PC-9 (cell line): ENCODE measurements around the gene ONECUT2. TPM values are rescaled to one million over a fixed set of nuclear protein-coding genes. Genes with fewer than 3 reads are reported as not detected.

ENCODE experiments used
- BruUV-seq: library from RNA; stranded (reverse); fragments of 400-500 nt; replicated peaks from 2 replicates; lab custom pipeline; 2021; lab: Mats Ljungman, UMichigan
- CTCF ChIA-PET: fragments of 300-600 bp; sonication (Branson Sonifier 250); formaldehyde crosslinking; loops from one replicate; lab custom pipeline; 2022; ENCODE audit warnings: antibody characterized with exemption; lab: Charles Lee
- POLR2A ChIA-PET: fragments of 300-600 bp; sonication (Branson Sonifier 250); formaldehyde crosslinking; loops from one replicate; lab custom pipeline; 2022; ENCODE audit warnings: antibody characterized with exemption; ENCODE audit not compliant: unreplicated experiment; lab: Charles Lee
- DNase-seq, 2 experiments: peaks; one replicate each; pipeline versions ENCODE4 v3.0.0 to v3.0.0-alpha.2; 2015 to 2022; ENCODE audit warnings: mixed read lengths in 1 of 2
- H2AFZ ChIP-seq: fragments of 200-600 bp; sonication (generic); 2 replicates; pipeline ENCODE4 v1.8.1; 2017; ENCODE audit warnings: antibody characterized with exemption
- H3F3A ChIP-seq: fragments of 200-600 bp; sonication (generic); 2 replicates; pipeline ENCODE4 v1.8.1; 2017; ENCODE audit warnings: antibody characterized with exemption, mild to moderate bottlenecking, low read depth; ENCODE audit not compliant: insufficient read depth
- H3K27ac ChIP-seq: fragments of 200-600 bp; sonication (generic); 2 replicates; pipeline ENCODE4 v1.6.1; 2016; ENCODE audit warnings: mixed run types
- H3K27me3 ChIP-seq: fragments of 200-600 bp; sonication (generic); 2 replicates; pipeline ENCODE4 v1.6.1; 2016; ENCODE audit warnings: low read depth, mixed run types; ENCODE audit not compliant: insufficient read depth
- H3K36me3 ChIP-seq: fragments of 200-600 bp; sonication (generic); 2 replicates; pipeline ENCODE4 v1.6.1; 2016; ENCODE audit warnings: low read depth, mixed run types
- H3K4me1 ChIP-seq: fragments of 200-600 bp; sonication (generic); replicated peaks from 2 replicates; pipeline ENCODE4 v1.6.1; 2016; ENCODE audit warnings: mixed run types; ENCODE audit not compliant: insufficient read depth
- H3K4me2 ChIP-seq: fragments of 200-600 bp; sonication (generic); 2 replicates; pipeline ENCODE4 v1.6.1; 2017; ENCODE audit warnings: mixed run types
- H3K4me3 ChIP-seq: fragments of 200-600 bp; sonication (generic); 2 replicates; pipeline ENCODE4 v1.6.1; 2016; ENCODE audit warnings: mixed run types
- H3K79me2 ChIP-seq: fragments of 200-600 bp; sonication (generic); 2 replicates; pipeline ENCODE4 v1.6.1; 2017; ENCODE audit warnings: low read depth, mixed run types
- H3K9me2 ChIP-seq: fragments of 200-600 bp; sonication (generic); 2 replicates; pipeline ENCODE4 v1.8.1; 2017; ENCODE audit warnings: mild to moderate bottlenecking; ENCODE audit not compliant: insufficient read depth
- H3K9me3 ChIP-seq: fragments of 200-600 bp; sonication (generic); 2 replicates; pipeline ENCODE4 v1.8.1; 2016; ENCODE audit warnings: low read depth; ENCODE audit not compliant: insufficient read depth
- H4K20me1 ChIP-seq: fragments of 200-600 bp; sonication (generic); 2 replicates; pipeline ENCODE4 v1.8.1; 2017; ENCODE audit not compliant: insufficient read depth
- CTCF ChIP-seq: fragments of 200-600 bp; sonication (generic); conservative IDR thresholded peaks from 2 replicates; pipeline ENCODE4 v1.6.1; 2017; ENCODE audit warnings: mixed run types, antibody characterized with exemption, mild to moderate bottlenecking, moderate library complexity
- EZH2 ChIP-seq: fragments of 200-600 bp; sonication (generic); IDR thresholded peaks from 2 replicates; pipeline ENCODE4 v1.8.0; 2017; ENCODE audit warnings: antibody characterized with exemption, low read depth
- intact Hi-C: fragments of 100-400 bp; cut with micrococcal nuclease; formaldehyde crosslinking; loops from one replicate; pipeline ENCODE4 v1.10.0; 2022; ENCODE audit not compliant: unreplicated experiment
- total RNA-seq: library from RNA; stranded (reverse); gene quantifications from 2 replicates; pipeline ENCODE4 v1.2.3, GENCODE V29; 2021

The ONECUT2 gene
- total RNA-seq, 1 experiment from 2014 or later = 0.35 TPM

GRCh38 chr18:57429167-57430078 lies 5.8 kb upstream of the ONECUT2 start:
- Histone ChIP-seq H4K20me1 (no peaks in the 10 kb centered on the region), H3K9me3 (no peaks in the 10 kb centered on the region), H3K4me1 (peaks cover 17% of the 10 kb centered on the region), H2AFZ (no peak overlapping the region), H3K27me3 (no peaks in the 10 kb centered on the region), H3K9me2 (no peaks in the 10 kb centered on the region), H3K4me2 (no peak overlapping the region), H3F3A (0 out of 2 replicates have a peak, but pooled peaks cover 4% of the 10 kb centered on the region), H3K36me3 (no peaks in the 10 kb centered on the region), H3K79me2 (no peaks in the 10 kb centered on the region), H3K4me3 (no peak overlapping the region), H3K27ac (no peak overlapping the region)
- ChIA-PET POLR2A (interaction anchor here (0.7 kb wide), 1 partner anchor 218 kb away, joined by 8 read pairs; no protein-coding TSS in a partner anchor), CTCF (no interaction called here)
- TF ChIP-seq EZH2 = no peak
- no peak for TF ChIP-seq CTCF
- intact Hi-C loops = loop anchor here (10.0 kb wide), 2 partner anchors 215 to 855 kb away; no protein-coding TSS in a partner anchor
- no TSS peak for BruUV-seq
- DNase-seq = no peak

GRCh38 chr18:57430079-57431001 lies 4.8 kb upstream of the ONECUT2 start:
- intact Hi-C loops = loop anchor here (10.0 kb wide), 2 partner anchors 216 to 856 kb away; no protein-coding TSS in a partner anchor
- H3K79me2 ChIP-seq = no peaks in the 10 kb centered on the region
- no peak overlapping the region for H3K27ac ChIP-seq
- H3K4me2 ChIP-seq = no peak overlapping the region
- no peaks in the 10 kb centered on the region for H3K27me3 ChIP-seq
- TF ChIP-seq EZH2 = no peak
- no peak for TF ChIP-seq CTCF
- ChIA-PET CTCF (no interaction called here), POLR2A (no interaction called here)
- no peak overlapping the region for H2AFZ ChIP-seq
- no peaks in the 10 kb centered on the region for H4K20me1 ChIP-seq
- H3K9me2 ChIP-seq = no peaks in the 10 kb centered on the region
- peaks cover 17% of the 10 kb centered on the region for H3K4me1 ChIP-seq
- no peak for DNase-seq
- H3K36me3 ChIP-seq = no peaks in the 10 kb centered on the region
- no peak overlapping the region for H3K4me3 ChIP-seq
- no TSS peak for BruUV-seq
- H3F3A ChIP-seq = 0 out of 2 replicates have a peak, but pooled peaks cover 4% of the 10 kb centered on the region
- H3K9me3 ChIP-seq = no peaks in the 10 kb centered on the region

GRCh38 chr18:57431002-57431382 lies 4.2 kb upstream of the ONECUT2 start:
- ChIA-PET POLR2A (no interaction called here), CTCF (no interaction called here)
- H3K9me3 ChIP-seq = no peaks in the 10 kb centered on the region
- no peaks in the 10 kb centered on the region for H3K36me3 ChIP-seq
- H3F3A ChIP-seq = 0 out of 2 replicates have a peak, but pooled peaks cover 4% of the 10 kb centered on the region
- H3K4me1 ChIP-seq = peaks cover 17% of the 10 kb centered on the region
- H3K9me2 ChIP-seq = no peaks in the 10 kb centered on the region
- no peak overlapping the region for H2AFZ ChIP-seq
- H3K4me2 ChIP-seq = no peak overlapping the region
- H3K79me2 ChIP-seq = no peaks in the 10 kb centered on the region
- TF ChIP-seq CTCF (no peak), EZH2 (no peak)
- no peak overlapping the region for H3K4me3 ChIP-seq
- H3K27ac ChIP-seq = no peak overlapping the region
- no peaks in the 10 kb centered on the region for H3K27me3 ChIP-seq
- no TSS peak for BruUV-seq
- DNase-seq = no peak
- H4K20me1 ChIP-seq = no peaks in the 10 kb centered on the region
- intact Hi-C loops = loop anchor here (10.0 kb wide), 2 partner anchors 216 to 856 kb away; no protein-coding TSS in a partner anchor
